Brain microvascular endothelial cell (primary cell): ENCODE data around the gene MAGI3.
"Not testable (repeated sequence)": the region's sequence is repeated elsewhere in the genome, so short reads cannot be mapped to it uniquely, and the experiment has no call there.

ENCODE experiments used
- DNase-seq: peaks from one replicate; pipeline ENCODE4 v3.0.0-alpha.2; 2020
- H3K27ac ChIP-seq: fragments of 250-450 bp; sonication (Bioruptor Pico); 2 replicates; pipeline ENCODE4 v1.5.1; 2020; ENCODE audit warnings: mild to moderate bottlenecking, moderate library complexity
- H3K27me3 ChIP-seq: fragments of 250-450 bp; sonication (Bioruptor Pico); replicated peaks from 2 replicates; pipeline ENCODE4 v1.5.1; 2020; ENCODE audit warnings: mild to moderate bottlenecking
- H3K36me3 ChIP-seq: fragments of 250-450 bp; sonication (Bioruptor Pico); replicated peaks from 2 replicates; pipeline ENCODE4 v1.5.1; 2020; ENCODE audit warnings: mild to moderate bottlenecking
- H3K4me3 ChIP-seq: 2 replicates; pipeline ENCODE4 v1.5.1; 2011; ENCODE audit warnings: low read depth, mild to moderate bottlenecking, control low read depth, low read length, moderate library complexity
- CTCF ChIP-seq: IDR thresholded peaks from 2 replicates; pipeline ENCODE4 v1.5.1; 2011; ENCODE audit warnings: low read depth, mild to moderate bottlenecking, moderate library complexity, low read length, control low read depth, inconsistent platforms; ENCODE audit errors: missing control alignments
- in situ Hi-C: cut with HindIII; loops from 2 replicates; pipeline ENCODE4 v1.10.0; 2017; ENCODE audit warnings: low sequenced_read_pairs, low pct_ligation_motif_present

MAGI3 gene

GRCh38 chr1:113415310-113416070 lies 25.2 kb downstream of the MAGI3 start:
- Histone ChIP-seq H3K36me3 (no peaks in the 10 kb centered on the region), H3K4me3 (no peak overlapping the region), H3K27ac (no peak overlapping the region), H3K27me3 (no peaks in the 10 kb centered on the region)
- TF ChIP-seq CTCF: no peak
- DNase-seq: no peak
- in situ Hi-C loops: no loop called here

DNA sequence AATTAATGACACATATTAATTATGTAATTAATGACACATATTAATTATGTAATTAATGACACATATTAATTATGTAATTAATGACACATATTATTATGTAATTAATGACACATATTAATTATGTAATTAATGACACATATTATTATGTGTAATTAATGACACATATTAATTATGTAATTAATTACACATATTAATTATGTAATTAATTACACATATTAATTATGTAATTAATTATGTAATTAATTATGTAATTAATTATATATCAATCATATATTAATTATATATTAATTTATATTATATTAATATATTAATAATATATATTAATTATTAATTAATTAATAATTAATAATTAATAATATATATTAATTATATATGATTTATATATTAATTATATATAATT lies 25.8 kb downstream of the MAGI3 start:
- H3K4me3 ChIP-seq, H3K36me3 ChIP-seq, in situ Hi-C loops, H3K27me3 ChIP-seq, DNase-seq, H3K27ac ChIP-seq: not testable (repeated sequence)

DNA sequence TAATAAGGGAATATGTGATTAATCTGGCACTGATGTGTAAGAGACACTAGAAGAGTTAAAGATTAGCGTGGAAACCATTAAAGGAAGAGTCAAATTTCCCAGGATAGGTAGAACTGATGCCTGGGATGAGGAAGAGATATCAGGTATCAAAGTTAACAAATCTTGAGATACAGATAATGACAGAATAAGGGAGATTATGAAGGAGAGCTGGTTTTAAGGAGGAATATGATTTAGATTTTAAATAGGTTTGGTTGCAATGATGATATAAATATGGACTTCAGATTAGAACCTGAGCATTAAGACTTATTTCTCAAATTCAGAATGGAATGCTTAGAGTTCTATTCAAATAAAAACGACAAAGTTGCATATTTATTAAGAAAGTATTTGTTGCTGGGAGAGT lies 26.2 kb downstream of the MAGI3 start:
- Histone ChIP-seq H3K27me3 (no peaks in the 10 kb centered on the region), H3K4me3 (no peak overlapping the region), H3K27ac (no peak overlapping the region), H3K36me3 (no peaks in the 10 kb centered on the region)
- TF ChIP-seq CTCF: no peak
- no peak for DNase-seq
- in situ Hi-C loops: no loop called here

DNA sequence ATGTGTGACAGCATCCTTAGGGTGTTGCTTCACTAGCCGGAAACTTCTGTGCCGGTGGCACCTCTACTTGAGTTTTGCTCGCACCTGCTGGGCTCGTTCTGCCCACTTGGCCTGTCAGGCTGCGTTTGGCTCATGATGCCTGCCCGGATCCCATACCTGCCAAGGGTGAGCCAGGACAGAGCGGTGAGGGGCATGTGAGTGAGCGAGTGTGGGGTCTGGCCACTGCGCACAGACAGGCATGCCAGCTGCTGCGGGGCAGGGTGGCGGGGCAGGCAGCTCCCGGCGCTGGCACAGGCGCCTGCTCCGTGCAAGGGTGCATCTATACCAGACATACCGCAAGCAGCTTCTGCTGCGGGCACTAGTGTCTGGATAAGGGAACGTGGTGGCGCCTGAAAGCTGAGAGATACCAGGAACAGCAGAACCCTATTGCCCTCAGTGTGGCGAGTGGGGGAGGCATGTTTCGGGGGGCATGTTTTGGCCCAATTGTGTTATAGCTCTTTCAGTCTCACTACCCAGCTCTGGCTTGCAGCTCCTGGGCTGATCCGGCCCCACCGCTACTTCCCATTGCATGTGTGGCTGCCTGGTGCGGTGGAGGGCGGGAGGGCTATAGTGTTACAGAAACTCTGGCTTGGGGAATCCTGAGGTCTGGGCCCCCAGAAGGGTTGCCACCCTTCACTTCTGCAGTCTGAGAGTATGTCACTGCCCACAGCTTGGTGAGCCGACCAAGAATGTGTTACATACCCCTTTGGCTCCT lies 32.2 kb downstream of the MAGI3 start:
- in situ Hi-C loops: no loop called here
- Histone ChIP-seq H3K4me3 (no peak overlapping the region), H3K27me3 (no peaks in the 10 kb centered on the region), H3K27ac (no peak overlapping the region), H3K36me3 (no peaks in the 10 kb centered on the region)
- no peak for DNase-seq
- no peak for TF ChIP-seq CTCF

GRCh38 chr1:113423826-113424225 lies 33.5 kb downstream of the MAGI3 start:
- Histone ChIP-seq H3K27ac (no peak overlapping the region), H3K36me3 (no peaks in the 10 kb centered on the region), H3K27me3 (no peaks in the 10 kb centered on the region), H3K4me3 (no peak overlapping the region)
- in situ Hi-C loops: no loop called here
- no peak for DNase-seq
- TF ChIP-seq CTCF: no peak

- DNase-seq: no peak
- no peak for TF ChIP-seq CTCF
Measured at GRCh38 chr1:113429461-113430153, 39.3 kb downstream of the MAGI3 start.

More at GRCh38 chr1:113429461-113430153, 39.3 kb downstream of the MAGI3 start:
- Histone ChIP-seq H3K36me3 (no peaks in the 10 kb centered on the region), H3K27me3 (no peaks in the 10 kb centered on the region), H3K4me3 (no peak overlapping the region), H3K27ac (no peak overlapping the region)
- in situ Hi-C loops: no loop called here
